NCI-H524 treated with DMSO at 0.1 percent for 48 hours (cell line): ENCODE data around the gene TAB2.

ENCODE experiments used
- DNase-seq: peaks from one replicate; lab custom pipeline; 2025; lab: John Stamatoyannopoulos, UW

The TAB2 gene

GRCh38 chr6:149317644-149318571 is at the start of gene TAB2:
TSS of gene TAB2 (plus strand) at chr6:149317712. CDS start at chr6:149369998, 52,286 bp downstream.
- no peak for DNase-seq

GRCh38 chr6:149268146-149268545 is 49.4 kb upstream of the TAB2 start:
- DNase-seq = no peak

GRCh38 chr6:149268768-149269167 is 48.7 kb upstream of the TAB2 start:
- no peak for DNase-seq

GRCh38 chr6:149270616-149271015 is 46.9 kb upstream of the TAB2 start:
- no peak for DNase-seq

GRCh38 chr6:149271348-149272340 is 45.9 kb upstream of the TAB2 start:
- DNase-seq = no peak

- no peak for DNase-seq
Measured at GRCh38 chr6:149273318-149273717, 44.2 kb upstream of the TAB2 start.

GRCh38 chr6:149275621-149276020 is 41.9 kb upstream of the TAB2 start:
- no peak for DNase-seq

GRCh38 chr6:149277621-149278020 is 39.9 kb upstream of the TAB2 start:
- no peak for DNase-seq

GRCh38 chr6:149278997-149279396 is 38.5 kb upstream of the TAB2 start:
- DNase-seq = no peak

GRCh38 chr6:149284904-149285303 is 32.6 kb upstream of the TAB2 start:
- DNase-seq = no peak

GRCh38 chr6:149285626-149286025 is 31.9 kb upstream of the TAB2 start:
- DNase-seq = no peak

- DNase-seq = no peak
Measured at GRCh38 chr6:149286905-149287304, 30.6 kb upstream of the TAB2 start.

- no peak for DNase-seq
Measured at GRCh38 chr6:149289192-149289781, 28.2 kb upstream of the TAB2 start.

- DNase-seq = no peak
Measured at GRCh38 chr6:149289966-149290365, 27.5 kb upstream of the TAB2 start.

- DNase-seq = no peak
Measured at GRCh38 chr6:149293244-149293643, 24.3 kb upstream of the TAB2 start.

- DNase-seq = no peak
Measured at GRCh38 chr6:149300563-149300962, 16.9 kb upstream of the TAB2 start.

- no peak for DNase-seq
Measured at GRCh38 chr6:149302723-149303122, 14.8 kb upstream of the TAB2 start.

GRCh38 chr6:149303468-149303867 is 14.0 kb upstream of the TAB2 start:
- DNase-seq = no peak

- DNase-seq = no peak
Measured at GRCh38 chr6:149305372-149305771, 12.1 kb upstream of the TAB2 start.

- DNase-seq = no peak
Measured at GRCh38 chr6:149306967-149307366, 10.5 kb upstream of the TAB2 start.

- no peak for DNase-seq
Measured at GRCh38 chr6:149311293-149311692, 6.2 kb upstream of the TAB2 start.

- no peak for DNase-seq
Measured at GRCh38 chr6:149311766-149312165, 5.7 kb upstream of the TAB2 start.
